Measurements from ENCODE around the gene SMARCB1.
A peak's percentile ranks its signal among the peaks of the same experiment; 100 is the strongest.
"Not testable (repeated sequence)": the region's sequence is repeated elsewhere in the genome, so short reads cannot be mapped to it uniquely, and the experiment has no call there.

SMARCB1 gene

DNA sequence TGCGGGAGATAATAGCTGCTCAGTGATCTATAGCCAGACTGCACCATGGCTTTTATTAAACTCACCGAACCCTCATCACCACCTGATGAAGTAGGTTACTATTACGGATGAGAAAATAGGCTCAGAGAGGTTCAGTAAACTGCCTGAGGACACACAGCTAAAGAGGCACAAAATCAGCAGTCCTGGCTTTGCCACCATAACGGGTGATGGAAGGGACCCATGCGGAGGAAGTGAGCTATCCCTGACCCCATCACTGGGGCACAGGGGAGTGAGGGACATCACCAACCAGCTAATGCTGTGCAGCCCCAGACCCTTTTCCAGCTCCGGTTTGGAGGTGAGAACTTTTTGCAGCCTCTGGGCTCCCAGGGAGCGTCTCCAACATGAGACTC is 59.3 kb downstream of the SMARCB1 start:
- no peak for DNase-seq (ENCODE audit: low read depth)

DNA sequence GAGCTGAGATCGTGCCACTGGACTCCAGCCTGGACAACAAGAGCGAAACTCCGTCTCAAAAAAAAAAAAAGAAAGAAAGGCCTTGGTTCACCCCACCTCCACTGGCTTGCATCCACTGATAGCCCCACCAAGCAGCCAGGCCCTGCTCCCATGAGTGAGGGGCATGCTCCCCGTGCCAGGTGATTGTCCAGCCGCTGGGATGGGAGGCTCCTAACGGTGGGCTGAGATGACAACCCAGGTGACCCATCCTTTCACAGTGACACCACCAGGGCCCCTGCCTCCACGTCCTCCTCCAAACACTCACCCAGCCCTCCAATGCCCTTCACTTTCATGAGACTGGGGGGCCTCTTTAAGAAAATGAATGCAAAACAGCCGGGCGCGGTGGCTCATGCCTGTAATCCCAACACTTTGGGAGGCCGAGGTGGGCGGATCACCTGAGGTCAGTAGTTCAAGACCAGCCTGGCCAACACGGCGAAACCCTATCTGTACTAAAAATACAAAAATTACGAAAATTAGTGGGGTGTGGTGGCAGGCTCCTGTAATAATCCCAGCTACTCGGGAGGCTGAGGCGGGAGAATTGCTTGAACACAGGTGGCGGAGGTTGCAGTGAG is 60.6 kb downstream of the SMARCB1 start:
- DNase-seq (ENCODE audit: low read depth): no peak

DNA sequence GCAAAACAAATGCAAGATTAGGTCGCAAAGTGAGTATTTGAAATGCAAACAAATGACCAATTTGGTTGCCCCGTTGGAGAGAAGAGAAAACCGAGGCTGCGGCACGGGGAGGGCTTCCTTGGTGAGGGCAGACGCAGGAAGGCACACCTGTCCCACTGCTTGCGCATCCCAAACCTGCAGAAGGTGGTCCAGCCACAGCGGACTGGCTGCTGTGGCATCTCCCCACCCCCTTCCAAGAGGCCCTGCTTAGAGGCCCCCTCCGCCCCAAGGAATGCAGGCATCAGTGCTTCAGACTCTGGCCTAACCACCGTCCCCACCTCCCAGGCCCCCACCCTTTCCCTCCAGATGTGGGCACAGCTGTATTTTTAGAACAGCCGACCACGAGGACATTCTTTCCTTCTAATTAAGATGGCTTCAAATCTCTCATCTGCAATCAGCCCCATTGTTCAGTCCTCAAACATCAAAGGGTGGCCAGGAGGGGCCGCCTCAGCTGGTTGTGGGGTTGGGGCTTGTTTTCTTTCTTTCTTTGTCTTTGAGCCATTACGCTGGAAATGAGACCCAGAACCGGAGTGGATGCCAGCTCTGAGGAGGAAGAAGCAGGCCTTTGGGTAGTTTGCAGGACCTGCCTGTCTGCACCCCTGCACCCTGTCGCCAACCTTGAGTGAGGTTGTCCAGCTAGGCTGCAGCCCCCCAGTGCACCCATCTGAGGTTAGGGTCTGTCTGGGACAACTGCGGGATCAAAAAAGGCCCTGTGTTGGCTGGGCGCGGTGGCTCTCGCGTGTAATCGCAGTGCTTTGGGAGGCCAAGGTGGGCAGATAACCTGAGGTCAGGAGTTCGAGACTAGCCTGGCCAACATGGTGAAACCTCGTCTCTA is 61.5 kb downstream of the SMARCB1 start:
- DNase-seq (ENCODE audit: low read depth): no peak

DNA sequence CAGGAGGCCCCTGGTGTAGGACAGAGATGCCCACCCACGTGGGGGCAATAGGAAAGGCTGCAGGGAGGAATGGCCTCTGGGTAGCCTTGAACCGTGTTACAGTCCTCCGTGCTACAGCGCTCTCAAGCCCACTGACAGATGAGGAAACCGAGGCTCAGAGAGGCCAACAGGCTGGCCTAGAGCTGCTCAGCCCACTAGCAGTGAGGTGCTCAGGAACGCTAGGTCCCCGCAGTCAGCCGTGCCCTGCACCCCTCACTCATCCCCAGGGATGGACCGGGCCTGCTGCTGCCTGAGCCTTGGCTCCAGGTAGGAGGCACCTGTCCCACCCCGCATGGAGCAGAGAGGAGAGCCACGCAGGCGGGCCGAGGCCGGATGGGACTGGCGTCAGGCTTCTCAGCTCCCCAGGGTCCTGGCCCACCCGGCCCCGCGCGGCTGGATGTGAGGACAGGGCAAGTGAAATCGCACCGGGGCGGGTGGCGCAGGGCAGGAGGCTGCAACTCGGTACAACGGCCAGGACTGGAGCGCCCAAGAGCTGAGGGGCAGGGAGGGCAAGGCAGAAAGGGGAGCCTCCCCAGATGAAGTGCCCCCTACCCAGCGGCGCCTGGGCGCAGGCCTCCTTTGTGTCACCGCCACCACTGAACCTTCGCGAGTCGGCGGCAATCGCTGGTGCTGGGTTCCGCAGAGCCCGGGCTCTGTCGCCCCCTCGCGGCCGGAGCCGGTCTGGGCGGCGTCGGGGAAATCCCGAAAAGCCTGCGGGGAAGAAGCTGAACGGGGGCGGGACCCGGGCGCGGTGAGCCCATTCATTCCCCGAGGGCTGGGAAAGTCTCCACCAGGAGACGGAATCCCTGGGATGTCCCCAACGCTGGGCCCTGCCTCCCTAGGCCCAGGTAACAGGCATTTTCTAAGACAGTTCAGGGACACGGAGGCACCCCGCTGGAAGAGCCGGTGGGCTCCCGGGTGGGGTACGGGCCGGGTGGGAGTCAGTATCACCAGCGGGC is 62.5 kb downstream of the SMARCB1 start:
- DNase-seq (ENCODE audit: low read depth): peak; percentile 65

DNA sequence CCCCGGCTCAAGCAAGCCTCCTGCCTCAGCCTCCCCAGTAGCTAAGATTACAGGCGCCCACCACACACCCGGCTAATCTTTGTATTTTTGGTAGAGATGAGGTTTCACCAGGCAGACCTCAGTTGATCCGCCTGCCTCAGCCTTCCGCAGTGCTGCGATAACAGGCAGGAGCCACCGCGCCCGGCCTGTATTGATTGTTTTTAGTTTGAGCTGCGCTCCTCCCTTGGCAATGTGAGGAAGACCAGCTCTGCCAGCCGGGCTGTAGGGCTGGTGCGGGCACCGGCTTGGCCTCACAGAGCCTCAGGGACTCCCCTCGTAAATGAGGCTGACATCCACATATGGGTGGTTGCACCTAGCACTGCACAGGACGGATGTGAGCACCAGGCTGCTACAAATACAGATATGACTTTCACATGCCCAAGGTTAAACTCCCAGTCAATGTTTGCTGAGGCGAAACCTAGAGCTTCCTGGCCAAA is 63.4 kb downstream of the SMARCB1 start:
- DNase-seq (ENCODE audit: low read depth): no peak

DNA sequence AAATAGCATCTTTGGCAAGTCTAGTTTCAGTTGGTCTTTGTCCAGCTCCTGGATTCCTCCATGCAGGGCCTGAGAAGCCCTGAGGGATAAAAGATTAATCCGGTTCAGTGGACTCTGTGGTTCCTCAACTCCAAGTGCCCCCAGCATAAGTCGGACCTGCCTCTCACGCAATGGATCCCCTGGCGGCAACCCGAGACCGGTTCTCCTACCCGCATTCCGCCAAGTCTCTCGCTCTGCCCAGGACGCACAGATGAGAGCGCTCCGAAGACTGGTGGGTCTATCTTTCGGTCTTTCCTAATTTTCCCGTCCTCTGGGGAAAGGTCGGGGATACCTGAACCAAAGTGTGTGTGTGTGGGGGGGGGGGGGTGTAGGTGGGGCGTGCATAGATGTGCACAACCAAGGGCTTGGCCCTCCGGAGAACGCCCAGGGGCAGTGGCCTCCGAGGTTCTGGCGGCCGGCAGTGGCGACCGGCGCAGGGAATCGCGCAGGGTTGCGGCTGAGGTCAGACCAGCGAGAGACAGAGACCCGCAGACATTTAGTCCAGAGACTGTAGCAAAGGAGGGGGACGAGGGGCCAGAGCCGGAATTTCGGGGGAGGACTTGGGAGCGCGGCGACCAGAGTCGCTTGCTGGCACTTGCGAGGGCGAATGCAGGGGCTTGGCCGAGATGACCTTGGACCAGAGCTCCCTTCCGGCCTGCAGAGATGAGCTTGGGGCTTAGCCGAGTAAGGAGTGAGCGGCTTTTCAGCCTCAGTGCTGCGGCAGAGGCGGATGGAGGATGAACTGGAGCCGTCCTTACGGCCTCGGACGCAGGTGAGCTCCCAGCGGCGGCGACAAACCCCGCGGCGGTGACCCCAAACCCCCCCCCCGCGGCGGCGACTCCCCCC is 70.2 kb downstream of the SMARCB1 start:
- DNase-seq (ENCODE audit: low read depth): no peak

DNA sequence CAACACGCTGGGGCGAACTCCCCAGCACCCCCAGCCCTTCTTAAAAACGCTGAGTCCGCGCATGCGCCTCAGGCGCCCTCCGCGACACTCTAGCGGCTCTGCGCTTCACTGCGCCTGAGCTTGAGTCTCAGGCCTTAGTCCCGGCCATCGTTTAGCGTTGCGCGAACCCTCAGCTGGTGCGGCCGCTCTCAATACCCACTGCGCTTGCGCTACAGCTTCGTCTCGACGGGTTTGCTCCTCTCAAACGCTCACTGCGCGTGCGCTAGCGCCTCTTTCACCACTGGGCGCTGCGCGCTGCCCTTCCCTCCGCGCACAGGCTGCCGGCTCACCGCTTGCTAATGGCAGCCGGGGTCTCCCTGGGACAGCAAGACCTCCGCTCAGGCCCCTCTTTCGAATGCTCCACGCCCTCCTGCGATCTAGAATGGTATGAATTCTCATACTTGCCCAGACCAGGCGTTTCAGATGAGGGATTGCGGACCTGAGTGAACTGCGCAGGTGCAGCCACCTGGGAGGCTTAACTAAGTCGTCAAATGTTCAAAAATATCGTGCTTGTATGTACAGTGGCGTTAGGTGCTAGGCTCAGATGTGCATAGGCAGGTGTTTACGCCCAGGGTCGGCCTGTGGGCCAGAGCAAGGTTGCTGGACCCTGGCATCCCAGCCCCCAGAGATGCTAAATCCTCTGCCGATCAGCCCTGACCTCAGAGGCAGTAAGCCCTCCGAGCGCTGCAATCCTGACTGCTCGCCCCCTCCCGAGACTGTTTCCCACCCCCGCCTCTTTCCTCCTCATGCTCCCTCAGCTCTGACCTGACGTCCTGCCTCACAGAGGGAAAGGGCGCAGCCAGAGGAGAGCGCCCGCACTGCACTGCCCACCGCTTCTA is 71.1 kb downstream of the SMARCB1 start, which contains the start of gene SLC2A11:
TSS of gene SLC2A11 (plus strand) at position 270 of the 878 bp plus-strand sequence. CDS start at position 395, 125 bp downstream.
- peak; percentile 76 for DNase-seq (ENCODE audit: low read depth)

DNA sequence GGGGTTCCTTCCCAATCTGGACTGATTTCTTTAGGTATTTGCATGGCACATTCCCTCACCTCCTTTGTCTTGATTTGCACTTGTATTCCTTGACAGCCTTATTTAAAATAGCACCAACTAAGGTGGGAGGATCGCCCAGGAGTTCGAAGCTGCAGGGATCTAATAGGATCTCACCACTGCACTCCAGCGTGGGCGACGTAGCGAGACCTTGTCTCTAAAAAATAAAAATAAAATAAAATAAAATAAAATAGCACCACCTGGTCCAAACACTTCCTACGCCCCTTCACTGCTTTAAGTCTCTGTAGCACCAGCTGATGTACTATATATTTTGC is 71.7 kb downstream of the SMARCB1 start:
- DNase-seq (ENCODE audit: low read depth): no peak

DNA sequence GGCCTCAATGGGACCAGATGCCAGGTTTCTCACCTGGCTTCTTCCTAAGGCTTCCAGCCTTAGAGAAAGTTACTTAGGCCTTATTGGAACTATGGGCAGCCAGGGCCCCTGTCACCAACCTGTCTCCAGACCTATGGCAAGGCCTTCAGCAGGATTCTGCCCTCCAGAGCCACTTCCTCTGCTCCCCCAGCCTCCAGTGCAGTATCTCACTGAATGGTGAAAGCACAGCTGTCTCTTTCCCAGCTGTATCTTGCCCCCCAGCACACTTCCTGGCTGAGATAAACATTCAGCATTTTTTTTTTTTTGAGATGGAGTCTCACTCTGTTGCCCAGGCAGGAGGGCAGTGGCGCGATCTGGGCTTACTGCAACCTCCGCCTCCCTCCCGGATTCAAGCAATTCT is 72.4 kb downstream of the SMARCB1 start:
- no peak for DNase-seq (ENCODE audit: low read depth)

DNA sequence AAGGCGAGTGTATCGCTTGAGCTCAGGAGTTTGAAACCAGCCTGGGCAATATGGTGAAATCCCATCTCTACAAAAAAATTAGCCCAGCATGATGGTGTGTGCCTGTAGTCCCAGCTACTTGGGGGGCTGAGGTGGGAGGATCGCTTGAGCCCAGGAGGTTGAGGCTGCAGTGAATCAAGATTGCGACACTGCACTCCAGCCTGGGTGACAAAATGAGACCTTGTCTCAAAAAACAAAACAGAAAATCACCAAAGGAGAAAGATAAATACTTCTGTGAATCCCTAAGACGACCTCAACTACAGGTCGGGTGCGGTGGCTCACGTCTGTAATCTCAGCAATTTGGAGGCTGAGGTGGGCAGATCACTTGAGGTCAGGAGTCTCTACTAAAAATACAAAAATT is 73.4 kb downstream of the SMARCB1 start:
- DNase-seq (ENCODE audit: low read depth): not testable (repeated sequence)

DNA sequence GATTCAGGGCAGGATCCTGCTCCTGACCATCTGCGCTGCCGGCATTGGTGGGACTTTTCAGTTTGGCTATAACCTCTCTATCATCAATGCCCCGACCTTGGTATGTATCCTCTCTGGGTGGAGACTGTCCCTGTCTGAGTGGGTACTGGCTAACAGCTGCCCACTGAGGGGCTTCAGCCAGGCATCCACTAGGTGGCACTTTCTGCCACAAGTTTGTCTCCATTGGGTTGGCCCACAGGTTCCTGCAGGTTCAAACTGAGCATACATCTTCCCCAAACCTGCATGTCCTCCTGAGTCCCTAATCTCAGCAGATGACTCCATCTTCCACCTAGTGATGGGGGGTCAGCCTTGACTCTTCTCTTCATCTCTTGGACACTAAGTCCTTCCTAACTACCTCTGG is 75.3 kb downstream of the SMARCB1 start:
- DNase-seq (ENCODE audit: low read depth): no peak

DNA sequence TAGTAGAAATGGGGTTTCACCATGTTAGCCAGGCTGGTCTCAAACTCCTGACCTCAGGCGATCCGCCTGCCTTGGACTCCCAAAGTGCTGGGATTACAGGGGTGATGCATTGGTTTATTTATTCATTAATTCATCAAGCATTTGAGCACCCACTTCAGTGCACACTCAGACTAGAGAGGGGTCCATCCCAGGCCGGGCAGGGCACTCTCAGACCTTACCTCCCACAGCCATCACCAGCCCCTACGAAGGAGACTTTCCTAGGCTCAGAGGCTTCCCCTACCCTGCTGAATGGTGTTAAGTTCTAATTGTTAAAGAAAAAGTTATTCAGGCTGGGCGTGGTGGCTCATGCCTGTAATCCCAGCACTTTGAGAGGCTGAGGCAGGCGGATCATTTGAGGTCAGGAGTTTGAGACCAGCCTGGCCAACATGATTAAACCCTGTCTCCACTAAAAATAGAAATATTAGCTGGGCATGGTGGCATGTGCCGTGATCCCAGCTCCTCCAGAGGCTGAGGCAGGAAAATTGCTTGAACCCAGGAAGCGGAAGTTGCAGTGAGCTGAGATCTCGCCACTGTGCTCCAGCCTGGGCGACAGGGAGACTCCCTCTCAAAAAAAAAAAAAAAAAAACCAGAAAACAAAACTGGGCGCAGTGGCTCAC is 77.9 kb downstream of the SMARCB1 start:
- DNase-seq (ENCODE audit: low read depth): not testable (repeated sequence)

DNA sequence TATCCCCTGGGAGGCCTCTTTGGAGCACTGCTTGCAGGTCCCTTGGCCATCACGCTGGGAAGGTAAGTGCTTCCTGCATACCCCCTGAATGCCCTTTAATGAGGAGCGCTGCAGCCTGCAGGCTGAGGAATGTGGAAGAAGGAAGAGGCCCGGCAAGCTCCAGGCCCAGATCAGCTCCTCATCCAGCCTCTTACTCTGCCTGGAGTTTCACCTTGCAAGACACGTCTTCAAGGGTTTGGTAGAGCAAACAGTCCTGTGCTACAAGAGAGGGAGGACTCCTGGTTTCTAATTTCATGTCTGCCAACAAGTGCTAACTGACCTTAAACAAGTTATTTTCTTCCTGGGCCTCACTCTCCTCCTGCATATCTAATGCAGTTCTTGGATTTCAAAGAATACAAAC is 81.8 kb downstream of the SMARCB1 start:
- DNase-seq (ENCODE audit: low read depth): no peak

DNA sequence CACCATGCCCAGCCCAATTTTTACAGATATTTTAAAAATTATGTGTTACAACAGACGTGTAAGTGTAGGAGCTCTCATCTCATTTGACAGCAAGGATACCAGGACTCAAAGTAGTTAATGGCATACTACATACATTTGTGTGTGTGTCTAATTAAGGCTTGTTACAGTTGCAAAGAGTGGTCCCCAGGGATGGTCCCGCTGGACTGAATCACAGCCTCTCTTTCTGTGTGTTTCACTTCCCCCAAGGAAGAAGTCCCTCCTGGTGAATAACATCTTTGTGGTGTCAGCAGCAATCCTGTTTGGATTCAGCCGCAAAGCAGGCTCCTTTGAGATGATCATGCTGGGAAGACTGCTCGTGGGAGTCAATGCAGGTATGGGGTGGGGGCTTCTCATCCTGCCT is 88.1 kb downstream of the SMARCB1 start:
- DNase-seq (ENCODE audit: low read depth): no peak

DNA sequence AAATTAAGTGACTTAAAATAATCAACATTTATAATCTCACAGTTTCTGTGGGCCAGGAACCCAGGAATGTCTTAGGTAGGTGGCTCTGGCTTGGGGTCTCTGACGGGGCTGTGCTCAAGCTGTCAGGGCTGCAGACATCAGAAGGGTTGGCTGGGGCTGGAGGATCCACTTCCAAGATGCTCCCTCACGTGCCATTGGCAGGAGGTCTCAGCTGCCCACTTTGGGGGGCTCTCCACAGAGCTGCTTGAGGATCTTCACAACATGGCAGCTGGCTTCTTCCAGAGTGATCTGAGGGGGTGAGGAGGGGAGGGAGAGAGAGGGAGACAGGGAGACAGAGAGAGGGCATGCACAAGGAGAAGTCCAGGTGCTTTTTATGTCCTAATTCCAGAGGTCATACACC is 89.0 kb downstream of the SMARCB1 start:
- DNase-seq (ENCODE audit: low read depth): no peak

DNA sequence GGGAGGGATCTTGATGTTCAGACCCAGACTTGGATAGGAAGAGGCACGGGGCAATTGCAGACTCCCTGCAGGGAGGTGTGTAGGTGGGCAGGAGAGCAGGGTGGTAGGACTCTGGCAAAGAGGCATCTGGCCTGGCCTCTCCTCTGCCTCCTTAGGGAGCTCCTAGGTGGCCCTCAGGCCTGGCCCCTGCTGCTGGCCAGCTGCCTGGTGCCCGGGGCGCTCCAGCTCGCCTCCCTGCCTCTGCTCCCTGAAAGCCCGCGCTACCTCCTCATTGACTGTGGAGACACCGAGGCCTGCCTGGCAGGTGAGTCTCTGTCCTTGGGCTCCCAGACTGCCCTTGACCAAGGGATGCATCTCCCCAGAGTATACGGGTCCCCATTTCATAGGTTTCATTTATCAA is 90.8 kb downstream of the SMARCB1 start:
- no peak for DNase-seq (ENCODE audit: low read depth)

DNA sequence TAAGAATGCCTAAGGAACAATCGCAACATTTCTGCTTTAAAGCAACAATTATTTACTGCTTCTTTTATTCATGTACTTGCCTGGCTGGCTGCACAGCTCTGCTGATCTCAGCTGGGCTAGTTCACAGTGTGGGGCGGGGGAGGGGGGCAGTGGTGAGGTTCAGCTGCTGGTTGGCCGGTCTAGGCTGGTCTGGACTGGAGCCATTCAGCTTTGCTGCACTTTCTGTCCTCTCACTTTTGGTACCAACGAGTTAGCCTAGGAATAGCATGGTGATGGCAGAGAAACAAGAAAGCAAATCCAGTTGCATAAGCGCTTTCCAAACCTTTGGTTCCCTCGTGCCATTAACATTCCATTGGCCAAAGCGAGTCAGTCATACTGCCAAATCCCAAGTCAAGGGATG is 91.5 kb downstream of the SMARCB1 start:
- DNase-seq (ENCODE audit: low read depth): no peak

DNA sequence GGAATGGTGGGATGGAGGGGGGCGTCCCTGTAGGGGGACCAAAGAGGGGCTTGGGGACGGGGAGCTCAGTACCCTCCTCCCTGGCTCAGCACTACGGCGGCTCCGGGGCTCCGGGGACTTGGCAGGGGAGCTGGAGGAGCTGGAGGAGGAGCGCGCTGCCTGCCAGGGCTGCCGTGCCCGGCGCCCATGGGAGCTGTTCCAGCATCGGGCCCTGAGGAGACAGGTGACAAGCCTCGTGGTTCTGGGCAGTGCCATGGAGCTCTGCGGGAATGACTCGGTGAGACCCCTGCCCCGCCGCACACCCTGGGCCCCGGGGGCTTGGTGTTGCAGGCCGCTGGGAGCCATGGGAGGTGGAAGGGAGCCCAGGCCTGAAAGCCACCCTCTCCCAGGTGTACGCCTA is 95.6 kb downstream of the SMARCB1 start:
- no peak for DNase-seq (ENCODE audit: low read depth)

DNA sequence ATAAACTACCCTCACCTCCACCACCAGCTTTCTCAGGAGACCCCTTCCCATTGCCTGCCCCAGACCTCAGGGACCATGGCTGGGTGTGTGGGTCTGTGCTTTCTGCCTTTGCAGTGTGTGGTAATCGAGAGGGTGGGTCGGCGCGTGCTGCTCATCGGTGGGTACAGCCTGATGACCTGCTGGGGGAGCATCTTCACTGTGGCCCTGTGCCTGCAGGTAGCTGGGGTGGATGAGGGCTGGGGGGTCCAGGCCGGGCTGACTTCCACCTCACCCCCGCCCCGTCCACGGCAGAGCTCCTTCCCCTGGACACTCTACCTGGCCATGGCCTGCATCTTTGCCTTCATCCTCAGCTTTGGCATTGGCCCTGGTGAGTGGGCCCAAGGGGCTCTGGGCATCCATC is 96.9 kb downstream of the SMARCB1 start:
- DNase-seq (ENCODE audit: low read depth): no peak

DNA sequence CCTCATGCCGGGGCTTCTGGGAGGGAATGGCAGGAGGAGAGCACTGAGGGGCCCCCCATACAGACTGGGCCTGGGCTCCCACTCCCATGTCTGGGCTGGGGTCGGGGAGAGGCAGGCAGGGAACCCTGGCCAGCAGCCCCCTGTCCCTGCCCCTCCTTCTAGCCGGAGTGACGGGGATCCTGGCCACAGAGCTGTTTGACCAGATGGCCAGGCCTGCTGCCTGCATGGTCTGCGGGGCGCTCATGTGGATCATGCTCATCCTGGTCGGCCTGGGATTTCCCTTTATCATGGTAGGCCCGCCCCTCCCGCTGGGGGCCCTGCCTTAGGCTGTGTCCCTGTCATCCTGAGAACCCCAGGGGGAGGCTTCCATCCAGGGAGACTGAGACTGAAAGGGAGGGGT is 97.4 kb downstream of the SMARCB1 start:
- no peak for DNase-seq (ENCODE audit: low read depth)
